H9 (cell line): ENCODE data around the gene AGMO. TPM values are rescaled to one million over a fixed set of nuclear protein-coding genes. Genes with fewer than 3 reads are reported as not detected.

ENCODE experiments used
- DNase-seq: peaks from one replicate; pipeline ENCODE4 v3.0.0-alpha.2; 2017
- H2AFZ ChIP-seq: one replicate; pipeline ENCODE4 v1.6.1; 2013; ENCODE audit warnings: mild to moderate bottlenecking, low read length, control low read depth, moderate library complexity
- H2AK5ac ChIP-seq: 2 replicates; pipeline ENCODE4 v1.6.1; 2013; ENCODE audit warnings: low read length, control low read depth, mixed read lengths; ENCODE audit not compliant: insufficient read length
- H2BK120ac ChIP-seq: one replicate; pipeline ENCODE4 v1.6.1; 2013; ENCODE audit warnings: low read depth, mild to moderate bottlenecking, low read length, control low read depth, inconsistent platforms; ENCODE audit not compliant: poor library complexity, severe bottlenecking
- H2BK12ac ChIP-seq: 2 replicates; pipeline ENCODE4 v1.6.1; 2013; ENCODE audit warnings: low read length, control low read depth, mixed read lengths, low read depth; ENCODE audit not compliant: insufficient read length
- H2BK15ac ChIP-seq: 2 replicates; pipeline ENCODE4 v1.6.1; 2013; ENCODE audit warnings: low read depth, low read length, control low read depth
- H2BK20ac ChIP-seq: one replicate; pipeline ENCODE4 v1.6.1; 2013; ENCODE audit warnings: low read depth, mild to moderate bottlenecking, low read length, control low read depth, inconsistent platforms; ENCODE audit not compliant: poor library complexity, severe bottlenecking
- H2BK5ac ChIP-seq: 2 replicates; pipeline ENCODE4 v1.6.1; 2013; ENCODE audit warnings: low read length, control low read depth, mixed read lengths; ENCODE audit not compliant: insufficient read length
- H3K14ac ChIP-seq: 2 replicates; pipeline ENCODE4 v1.6.1; 2013; ENCODE audit warnings: low read length, control low read depth; ENCODE audit not compliant: insufficient read depth
- H3K18ac ChIP-seq: 2 replicates; pipeline ENCODE4 v1.6.1; 2013; ENCODE audit warnings: low read depth, mild to moderate bottlenecking, mixed read lengths, low read length, control low read depth; ENCODE audit not compliant: insufficient read length
- H3K23ac ChIP-seq: 2 replicates; pipeline ENCODE4 v1.6.1; 2013; ENCODE audit warnings: low read length, control low read depth, mixed read lengths, low read depth; ENCODE audit not compliant: insufficient read length
- H3K23me2 ChIP-seq: 2 replicates; pipeline ENCODE4 v1.6.1; 2013; ENCODE audit warnings: low read depth, mild to moderate bottlenecking, mixed read lengths, low read length, control low read depth; ENCODE audit not compliant: insufficient read length, poor library complexity, severe bottlenecking
- H3K27ac ChIP-seq: 2 replicates; pipeline ENCODE4 v1.5.1; 2013; ENCODE audit warnings: low read length, control low read depth, mixed read lengths, low read depth; ENCODE audit not compliant: insufficient read length
- H3K27me3 ChIP-seq: 2 replicates; pipeline ENCODE4 v1.6.1; 2013; ENCODE audit warnings: low read length, control low read depth, inconsistent platforms; ENCODE audit not compliant: insufficient read depth
- H3K4ac ChIP-seq: 2 replicates; pipeline ENCODE4 v1.6.1; 2013; ENCODE audit warnings: low read depth, mild to moderate bottlenecking, control low read depth, inconsistent platforms, low read length, moderate library complexity
- H3K4me1 ChIP-seq: 2 replicates; pipeline ENCODE4 v1.6.1; 2013; ENCODE audit warnings: low read length, control low read depth, inconsistent platforms; ENCODE audit not compliant: insufficient read depth
- H3K4me2 ChIP-seq: 2 replicates; pipeline ENCODE4 v1.6.1; 2013; ENCODE audit warnings: low read length, control low read depth, mixed read lengths; ENCODE audit not compliant: insufficient read length, insufficient read depth
- H3K56ac ChIP-seq: 2 replicates; pipeline ENCODE4 v1.6.1; 2013; ENCODE audit warnings: low read depth, mild to moderate bottlenecking, mixed read lengths, low read length, control low read depth; ENCODE audit not compliant: insufficient read length
- H3K79me1 ChIP-seq: 2 replicates; pipeline ENCODE4 v1.6.1; 2013; ENCODE audit warnings: low read depth, mild to moderate bottlenecking, moderate library complexity, low read length, control low read depth, inconsistent platforms; ENCODE audit not compliant: insufficient read depth, poor library complexity, severe bottlenecking
- H3K79me2 ChIP-seq: 2 replicates; pipeline ENCODE4 v1.6.1; 2013; ENCODE audit warnings: low read length, control low read depth, inconsistent platforms; ENCODE audit not compliant: insufficient read depth
- H3K9ac ChIP-seq: 2 replicates; pipeline ENCODE4 v1.6.1; 2013; ENCODE audit warnings: low read length, control low read depth, mixed read lengths; ENCODE audit not compliant: insufficient read length; ENCODE audit errors: extremely low read depth
- H3K9me3 ChIP-seq: one replicate; pipeline ENCODE4 v1.6.1; 2013; ENCODE audit warnings: low read depth, low read length, inconsistent platforms; ENCODE audit not compliant: control insufficient read depth
- H3T11ph ChIP-seq: one replicate; pipeline ENCODE4 v1.6.1; 2013; ENCODE audit warnings: mild to moderate bottlenecking, low read length, control low read depth, inconsistent platforms
- H4K20me1 ChIP-seq: one replicate; pipeline ENCODE4 v1.6.1; 2013; ENCODE audit not compliant: control insufficient read depth, insufficient read length, insufficient read depth
- H4K5ac ChIP-seq: 2 replicates; pipeline ENCODE4 v1.6.1; 2013; ENCODE audit warnings: low read depth, mild to moderate bottlenecking, mixed read lengths, low read length, control low read depth; ENCODE audit not compliant: insufficient read length
- H4K8ac ChIP-seq: replicated peaks from 2 replicates; pipeline ENCODE4 v1.6.1; 2013; ENCODE audit warnings: low read length, control low read depth, mixed read lengths, low read depth; ENCODE audit not compliant: insufficient read length
- H4K91ac ChIP-seq: 2 replicates; pipeline ENCODE4 v1.6.1; 2013; ENCODE audit warnings: low read depth, mild to moderate bottlenecking, moderate library complexity, mixed read lengths, low read length, control low read depth; ENCODE audit not compliant: insufficient read length
- H3K27ac Mint-ChIP-seq, 3 experiments: 2 replicates in 2 of 3; 3 replicates in 1 of 3; pipeline ENCODE4 v1.8.0; 2020 to 2021; ENCODE audit warnings: mixed read lengths in 3 of 3, mild to moderate bottlenecking in 1 of 3, moderate library complexity in 1 of 3
- H3K27me3 Mint-ChIP-seq: 2 replicates; pipeline ENCODE4 v1.8.0; 2021; ENCODE audit warnings: low read depth, mild to moderate bottlenecking, moderate library complexity, mixed read lengths
- H3K36me3 Mint-ChIP-seq, 3 experiments: 2 replicates in 2 of 3; 3 replicates in 1 of 3; pipeline ENCODE4 v1.8.0; 2020 to 2021; ENCODE audit warnings: low read depth in 3 of 3, mixed read lengths in 3 of 3; ENCODE audit not compliant: insufficient read depth in 1 of 3
- H3K4me1 Mint-ChIP-seq, 2 experiments: 2 replicates each; pipeline ENCODE4 v1.8.0; 2020; ENCODE audit warnings: mixed read lengths in 2 of 2
- H3K4me3 Mint-ChIP-seq, 2 experiments: 2 replicates in 1 of 2; 3 replicates in 1 of 2; pipeline ENCODE4 v1.8.0; 2020 to 2021; ENCODE audit warnings: mild to moderate bottlenecking in 2 of 2, mixed read lengths in 2 of 2, moderate library complexity in 1 of 2
- H3K9me3 Mint-ChIP-seq, 2 experiments: 2 replicates in 1 of 2; 3 replicates in 1 of 2; pipeline ENCODE4 v1.8.0; 2020; ENCODE audit warnings: mild to moderate bottlenecking in 2 of 2, mixed read lengths in 2 of 2, moderate library complexity in 1 of 2
- WGBS: extraction: QIAGEN DNeasy Blood & Tissue Kit; methylation state at CpG from one replicate; pipeline ENCODE4 v1.1.7; 2013; ENCODE audit warnings: missing lambda C conversion rate, low lambda C conversion rate, mixed read lengths; ENCODE audit not compliant: insufficient read length; ENCODE audit errors: extremely low coverage; 5-methylcytosine and 5-hydroxymethylcytosine counted together
- total RNA-seq: library from RNA; stranded (reverse); gene quantifications from 2 replicates; pipeline ENCODE4 v1.2.1, GENCODE V29; 2021
- TF ChIP-seq, protein P1 (sequence below): fragments of 200-600 bp; sonication (generic); conservative IDR thresholded peaks from 3 replicates; pipeline ENCODE4 v1.8.0; 2021; ENCODE audit warnings: antibody characterized with exemption, mild to moderate bottlenecking

Gene AGMO
- total RNA-seq, 1 experiment from 2014 or later = 0.70 TPM

DNA sequence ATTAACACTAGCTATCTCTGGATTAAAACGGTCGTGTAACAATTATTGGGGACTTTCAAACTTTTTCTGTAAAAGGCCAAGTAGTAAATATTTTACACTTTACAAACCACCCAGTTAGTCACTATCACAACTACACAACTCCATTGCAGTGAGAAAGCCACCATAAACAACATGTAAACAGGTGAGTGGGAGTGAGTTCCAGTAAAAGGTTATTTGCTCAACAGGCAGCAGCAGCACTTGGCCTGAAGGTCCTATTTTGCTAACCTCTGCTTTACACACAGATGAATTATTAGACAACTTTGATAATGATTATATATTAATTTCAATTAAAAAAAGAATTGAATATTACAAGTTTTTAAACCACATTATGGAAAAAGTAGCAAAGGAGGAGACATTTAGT is 15.8 kb upstream of the AGMO start:
- H3K27ac ChIP-seq = no peak overlapping the region
- TF ChIP-seq, protein P1, sequence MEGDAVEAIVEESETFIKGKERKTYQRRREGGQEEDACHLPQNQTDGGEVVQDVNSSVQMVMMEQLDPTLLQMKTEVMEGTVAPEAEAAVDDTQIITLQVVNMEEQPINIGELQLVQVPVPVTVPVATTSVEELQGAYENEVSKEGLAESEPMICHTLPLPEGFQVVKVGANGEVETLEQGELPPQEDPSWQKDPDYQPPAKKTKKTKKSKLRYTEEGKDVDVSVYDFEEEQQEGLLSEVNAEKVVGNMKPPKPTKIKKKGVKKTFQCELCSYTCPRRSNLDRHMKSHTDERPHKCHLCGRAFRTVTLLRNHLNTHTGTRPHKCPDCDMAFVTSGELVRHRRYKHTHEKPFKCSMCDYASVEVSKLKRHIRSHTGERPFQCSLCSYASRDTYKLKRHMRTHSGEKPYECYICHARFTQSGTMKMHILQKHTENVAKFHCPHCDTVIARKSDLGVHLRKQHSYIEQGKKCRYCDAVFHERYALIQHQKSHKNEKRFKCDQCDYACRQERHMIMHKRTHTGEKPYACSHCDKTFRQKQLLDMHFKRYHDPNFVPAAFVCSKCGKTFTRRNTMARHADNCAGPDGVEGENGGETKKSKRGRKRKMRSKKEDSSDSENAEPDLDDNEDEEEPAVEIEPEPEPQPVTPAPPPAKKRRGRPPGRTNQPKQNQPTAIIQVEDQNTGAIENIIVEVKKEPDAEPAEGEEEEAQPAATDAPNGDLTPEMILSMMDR = no peak
- no peak for DNase-seq
- no peaks in the 10 kb centered on the region for H3K27me3 ChIP-seq
- no peak overlapping the region for H3K4ac ChIP-seq
- no peak overlapping the region for H3K14ac ChIP-seq
- H3K56ac ChIP-seq = no peak overlapping the region
- H2BK12ac ChIP-seq = no peak overlapping the region
- no peaks in the 10 kb centered on the region for H4K20me1 ChIP-seq
- H3K27ac Mint-ChIP-seq = no peak overlapping the region
- H3K18ac ChIP-seq = no peak overlapping the region
- H4K91ac ChIP-seq = no peak overlapping the region
- H2BK20ac ChIP-seq = no peak overlapping the region
- no peak overlapping the region for H3K4me2 ChIP-seq
- no peak overlapping the region for H3T11ph ChIP-seq
- H3K4me1 Mint-ChIP-seq = 0 out of 4 replicates have a peak, but pooled peaks cover 0 to 5% of the 10 kb centered on the region in 2 experiments
- H2BK15ac ChIP-seq = no peak overlapping the region
- H3K4me3 Mint-ChIP-seq = no peak overlapping the region
- H3K36me3 Mint-ChIP-seq = no peaks in the 10 kb centered on the region
- H3K27me3 Mint-ChIP-seq = no peaks in the 10 kb centered on the region
- H2AFZ ChIP-seq = no peak overlapping the region
- no peak overlapping the region for H2BK120ac ChIP-seq
- no peaks in the 10 kb centered on the region for H3K79me1 ChIP-seq
- H2AK5ac ChIP-seq = no peak overlapping the region
- no peaks in the 10 kb centered on the region for H3K9me3 Mint-ChIP-seq
- H4K8ac ChIP-seq = no peak overlapping the region
- no CpG with 5 or more reads among the region's 2 CpGs for WGBS
- H3K79me2 ChIP-seq = no peaks in the 10 kb centered on the region
- H2BK5ac ChIP-seq = no peak overlapping the region
- H3K23me2 ChIP-seq = no peaks in the 10 kb centered on the region
- H3K4me1 ChIP-seq = no peaks in the 10 kb centered on the region
- H4K5ac ChIP-seq = no peak overlapping the region
- H3K23ac ChIP-seq = no peak overlapping the region
- H3K9ac ChIP-seq = no peak overlapping the region
- no peaks in the 10 kb centered on the region for H3K9me3 ChIP-seq
